GM18502 (cell line): Measurements from ENCODE around the gene PTPN18.

Experiments used
- ATAC-seq: cut with Tn5 transposase; IDR thresholded peaks from one replicate; pipeline ENCODE4 v1.9.1; 2021; ENCODE audit warnings: mild to moderate bottlenecking; ENCODE audit not compliant: unreplicated experiment, poor library complexity

The PTPN18 gene

DNA sequence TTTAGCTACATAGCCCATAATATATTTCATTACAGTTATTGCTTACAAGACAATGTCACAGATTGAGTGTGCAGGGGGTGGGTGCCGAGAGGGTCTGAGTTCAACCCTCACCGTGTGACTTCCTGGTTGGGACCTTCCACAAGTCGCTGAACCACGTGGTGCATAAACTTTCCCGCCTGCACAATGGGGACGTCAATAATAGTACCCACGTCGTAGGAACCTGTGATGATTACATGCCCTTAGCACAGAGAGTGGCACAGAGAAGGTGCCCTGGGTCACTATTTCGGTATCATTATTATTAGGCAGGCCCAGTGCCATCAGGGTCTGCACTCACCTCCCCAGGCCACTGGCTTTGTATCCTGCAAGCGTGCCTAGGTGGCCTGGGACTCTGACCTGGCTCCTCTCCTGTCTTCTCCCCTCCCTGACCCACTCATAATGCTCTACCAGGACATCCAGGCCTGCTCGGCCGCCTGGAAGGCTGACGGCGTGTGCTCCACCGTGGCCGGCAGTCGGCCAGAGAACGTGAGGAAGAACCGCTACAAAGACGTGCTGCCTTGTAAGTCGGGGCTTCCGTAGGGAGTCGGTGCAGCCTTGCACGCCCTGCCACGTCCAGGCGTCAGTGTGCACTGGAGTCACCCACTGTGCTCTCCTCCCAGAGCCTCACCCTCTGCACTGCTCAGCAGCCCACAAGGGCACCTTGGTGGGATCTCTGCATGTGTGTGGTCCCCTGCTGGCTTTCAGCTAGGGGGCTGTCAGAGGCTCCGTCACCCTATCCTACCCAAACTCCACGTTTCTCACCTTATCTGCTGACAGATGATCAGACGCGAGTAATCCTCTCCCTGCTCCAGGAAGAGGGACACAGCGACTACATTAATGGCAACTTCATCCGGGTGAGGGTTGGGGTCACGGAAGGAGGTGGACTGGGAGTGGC lies 2.8 kb downstream of the PTPN18 start:
- no peak for ATAC-seq

DNA sequence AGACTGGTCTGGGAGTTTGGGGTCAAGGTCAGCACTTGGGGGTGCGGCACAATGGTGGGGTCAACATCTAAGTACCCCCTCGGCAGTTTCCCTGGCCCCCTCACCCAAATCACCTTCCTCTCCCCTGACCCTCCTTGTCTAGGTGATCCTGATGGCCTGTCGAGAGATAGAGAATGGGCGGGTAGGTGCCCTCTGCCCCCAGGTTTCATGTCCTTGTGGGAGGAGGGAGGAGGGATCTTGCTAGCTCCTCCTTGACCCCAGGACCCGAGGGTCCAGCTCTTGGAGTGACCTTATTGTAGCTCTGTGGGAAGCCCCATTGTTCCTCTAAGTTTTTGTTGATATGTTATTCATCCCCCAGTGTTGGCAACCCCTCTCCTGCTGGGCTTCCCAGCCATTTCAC lies 3.6 kb downstream of the PTPN18 start:
- no peak for ATAC-seq

DNA sequence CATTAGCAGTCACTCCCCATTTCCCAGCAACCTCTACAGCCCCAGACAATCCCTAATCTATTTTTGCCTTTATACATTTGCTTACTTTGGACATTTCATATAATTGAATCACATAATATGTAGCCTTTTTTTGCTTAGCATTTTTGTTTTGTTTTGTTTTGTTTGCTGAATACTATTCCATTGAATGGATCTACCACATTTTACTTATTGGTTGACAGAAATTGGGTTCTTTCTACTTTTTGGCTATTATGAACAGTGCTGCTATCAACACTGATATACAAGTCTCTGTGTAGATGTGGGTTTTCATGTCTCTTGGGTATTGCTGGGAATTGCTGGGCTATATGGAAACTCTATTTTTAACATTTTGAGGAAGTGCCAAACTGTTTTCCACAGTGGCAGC lies 7.6 kb downstream of the PTPN18 start:
- no peak for ATAC-seq

- no peak for ATAC-seq
Observed at GRCh38 chr2:130365075-130365474, 9.2 kb downstream of the PTPN18 start.

DNA sequence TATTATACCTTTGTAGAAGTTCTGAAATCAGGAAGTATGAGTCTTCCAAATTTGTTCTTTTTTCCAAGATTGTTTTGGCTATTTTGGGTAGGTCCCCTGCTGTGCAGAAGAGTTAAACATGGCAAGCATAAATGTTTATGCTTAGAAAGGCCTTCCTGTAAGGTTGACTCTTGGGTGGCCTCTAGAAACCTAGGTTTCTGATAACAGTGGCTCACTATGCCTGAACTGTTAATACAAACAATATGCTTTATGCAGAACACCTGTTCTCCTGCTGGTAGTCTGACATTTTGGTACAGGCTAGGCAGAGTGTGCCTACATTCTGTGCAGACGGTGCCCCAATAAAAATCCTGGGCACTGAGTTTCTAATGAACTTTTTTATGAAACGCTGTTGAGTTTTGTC lies 10.1 kb downstream of the PTPN18 start:
- ATAC-seq = no peak

GRCh38 chr2:130366720-130367119 lies 10.9 kb downstream of the PTPN18 start:
- no peak for ATAC-seq

DNA sequence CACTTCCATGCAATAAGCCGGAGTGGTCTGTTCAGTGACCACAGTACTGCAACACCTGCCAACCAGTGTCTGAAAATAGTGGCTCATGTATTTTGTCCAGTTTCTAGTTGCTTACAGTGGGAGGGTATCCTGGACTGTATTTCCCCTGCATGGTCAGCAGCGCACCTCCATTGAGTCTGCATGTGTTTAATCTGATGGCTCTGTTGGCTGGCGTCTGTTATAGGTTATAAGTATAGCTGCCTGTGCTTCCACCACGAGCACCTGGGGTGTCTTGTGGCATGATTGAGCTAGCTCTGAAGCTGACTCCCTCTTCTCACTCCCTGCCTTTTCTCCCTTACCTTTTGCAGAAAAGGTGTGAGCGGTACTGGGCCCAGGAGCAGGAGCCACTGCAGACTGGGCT lies 12.9 kb downstream of the PTPN18 start:
- ATAC-seq = no peak

DNA sequence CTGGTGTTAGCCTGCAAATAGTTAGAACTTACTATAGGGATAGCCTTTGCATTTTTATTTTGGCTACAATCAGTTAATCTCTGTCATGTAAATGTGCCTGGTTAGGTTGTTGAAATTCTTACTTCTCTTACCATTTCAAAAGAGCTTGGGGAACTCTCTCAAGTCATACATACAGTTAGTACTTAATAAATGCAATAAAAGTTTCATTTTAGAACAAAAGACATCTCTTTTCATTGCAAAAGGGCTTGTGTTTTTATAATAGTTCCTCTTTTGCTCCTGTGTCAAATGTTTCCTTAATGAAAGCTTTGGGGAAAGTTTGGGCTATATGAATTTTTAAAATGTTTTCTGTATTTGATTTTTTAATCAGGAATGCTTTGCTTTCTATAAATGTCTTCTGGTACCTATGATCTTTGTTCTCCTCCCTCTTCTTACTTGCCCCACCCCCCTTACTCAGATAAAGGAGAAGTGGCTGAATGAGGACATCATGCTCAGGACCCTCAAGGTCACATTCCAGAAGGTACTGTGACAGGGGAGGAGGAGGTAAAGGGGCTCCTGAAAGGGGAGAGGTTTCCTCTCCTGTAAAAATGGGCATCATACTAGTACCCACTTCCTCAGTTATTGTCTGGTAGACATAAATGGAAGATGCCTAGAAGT lies 13.6 kb downstream of the PTPN18 start:
- no peak for ATAC-seq

DNA sequence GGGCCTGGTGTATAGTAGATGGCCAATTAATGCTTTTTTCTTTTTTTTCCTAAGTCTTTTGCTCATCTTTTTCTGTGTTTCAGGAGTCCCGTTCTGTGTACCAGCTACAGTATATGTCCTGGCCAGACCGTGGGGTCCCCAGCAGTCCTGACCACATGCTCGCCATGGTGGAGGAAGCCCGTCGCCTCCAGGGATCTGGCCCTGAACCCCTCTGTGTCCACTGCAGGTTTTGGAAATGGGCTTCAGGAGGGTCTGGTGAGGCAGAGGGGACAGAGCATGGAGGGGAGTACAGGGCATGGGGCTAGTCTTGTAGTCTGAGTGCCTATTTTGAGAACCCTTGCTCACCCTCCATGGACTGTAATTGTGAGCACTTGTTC lies 14.1 kb downstream of the PTPN18 start:
- ATAC-seq = no peak

DNA sequence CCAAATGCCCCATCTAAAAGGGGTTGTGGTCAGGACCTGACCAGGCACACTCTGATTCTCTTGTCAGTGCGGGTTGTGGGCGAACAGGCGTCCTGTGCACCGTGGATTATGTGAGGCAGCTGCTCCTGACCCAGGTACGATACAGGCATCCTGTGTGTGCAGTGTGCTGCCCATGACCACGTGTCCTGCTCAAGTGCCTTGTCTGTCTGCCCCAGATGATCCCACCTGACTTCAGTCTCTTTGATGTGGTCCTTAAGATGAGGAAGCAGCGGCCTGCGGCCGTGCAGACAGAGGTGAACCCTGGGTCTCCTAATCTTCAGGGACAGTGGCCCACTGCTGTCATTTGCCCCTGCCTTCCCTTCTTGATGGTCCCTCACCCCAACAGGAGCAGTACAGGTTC lies 14.6 kb downstream of the PTPN18 start:
- no peak for ATAC-seq

GRCh38 chr2:130371723-130372054 lies 15.8 kb downstream of the PTPN18 start:
- ATAC-seq = peak; percentile 33

DNA sequence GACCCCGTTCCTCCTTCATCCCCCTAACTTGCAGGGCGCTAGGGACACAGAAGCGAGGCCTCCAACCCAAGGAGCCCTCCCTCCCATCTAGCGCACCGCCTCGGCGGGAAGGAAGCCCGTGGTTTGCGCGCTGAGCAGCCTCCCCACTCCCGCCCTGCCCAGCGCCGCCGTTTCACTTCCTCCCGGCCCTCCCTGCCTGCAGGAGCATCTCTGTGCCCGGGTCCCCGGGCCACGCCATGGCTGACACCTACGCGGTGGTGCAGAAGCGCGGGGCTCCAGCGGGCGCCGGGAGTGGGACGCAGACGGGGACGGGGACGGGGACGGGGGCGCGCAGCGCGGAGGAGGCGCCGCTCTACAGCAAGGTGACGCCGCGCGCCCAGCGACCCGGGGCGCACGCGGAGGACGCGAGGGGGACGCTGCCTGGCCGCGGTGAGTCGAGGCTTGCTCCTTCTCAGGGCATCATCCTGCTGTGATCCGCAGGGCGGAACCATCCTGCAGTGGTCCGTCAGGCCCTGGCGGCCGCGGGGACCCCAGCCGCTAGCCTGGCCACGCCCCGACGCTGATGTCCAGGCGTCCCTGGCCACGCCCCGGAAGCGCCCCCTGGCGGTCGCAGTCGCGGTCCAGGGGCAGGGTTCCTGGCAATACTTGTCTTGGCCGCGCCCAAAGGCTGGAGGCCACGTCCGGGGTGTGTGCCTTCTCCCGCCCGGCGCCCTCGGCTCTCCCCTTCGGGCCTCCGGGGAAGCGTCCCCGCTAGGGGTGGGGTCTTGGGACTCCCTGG lies 16.4 kb downstream of the PTPN18 start:
- ATAC-seq = peak; percentile 70

DNA sequence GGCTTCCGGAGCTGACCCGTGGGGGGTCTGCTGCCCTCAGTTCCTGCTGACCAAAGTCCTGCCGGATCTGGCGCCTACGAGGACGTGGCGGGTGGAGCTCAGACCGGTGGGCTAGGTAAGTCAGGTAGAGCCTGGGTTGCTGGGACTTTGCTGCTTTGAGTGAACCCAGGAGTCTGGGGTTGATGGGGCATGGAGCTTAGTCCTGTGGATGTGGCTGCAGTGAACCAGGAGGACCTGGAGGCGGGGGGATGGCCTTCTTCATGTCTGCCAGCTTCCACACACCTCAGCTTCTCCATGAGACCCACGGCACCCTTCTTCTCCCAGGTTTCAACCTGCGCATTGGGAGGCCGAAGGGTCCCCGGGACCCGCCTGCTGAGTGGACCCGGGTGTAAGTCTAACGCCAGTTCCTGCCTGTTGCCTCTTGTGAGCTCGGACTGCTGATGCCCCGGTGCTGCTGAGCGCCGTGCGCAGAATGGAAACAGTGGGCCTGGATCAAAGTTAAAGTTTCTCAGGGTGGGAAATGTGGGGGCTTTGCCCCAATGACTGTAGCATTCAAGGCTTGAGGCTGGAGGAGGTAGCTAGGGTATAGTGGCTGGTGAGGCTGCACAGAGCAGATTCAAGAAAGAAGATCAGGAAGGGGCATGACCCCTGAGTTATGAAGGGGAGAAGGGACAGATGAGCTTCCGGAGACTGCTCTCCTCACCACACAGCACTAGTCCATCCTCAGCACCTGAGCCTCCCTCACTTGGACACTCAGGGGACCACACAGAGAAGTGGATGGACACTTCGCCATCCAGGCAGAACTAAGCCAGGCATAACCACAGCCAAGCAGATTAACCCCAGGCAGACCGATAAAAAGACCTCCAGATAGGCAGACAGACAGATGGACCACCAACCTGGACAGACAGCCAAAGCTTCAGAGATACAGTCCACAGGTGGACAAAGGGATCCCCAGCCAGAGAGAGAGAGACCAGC lies 17.3 kb downstream of the PTPN18 start:
- peak; percentile 5 for ATAC-seq

- ATAC-seq = no peak
Observed at GRCh38 chr2:130373808-130374365, 18.0 kb downstream of the PTPN18 start.

DNA sequence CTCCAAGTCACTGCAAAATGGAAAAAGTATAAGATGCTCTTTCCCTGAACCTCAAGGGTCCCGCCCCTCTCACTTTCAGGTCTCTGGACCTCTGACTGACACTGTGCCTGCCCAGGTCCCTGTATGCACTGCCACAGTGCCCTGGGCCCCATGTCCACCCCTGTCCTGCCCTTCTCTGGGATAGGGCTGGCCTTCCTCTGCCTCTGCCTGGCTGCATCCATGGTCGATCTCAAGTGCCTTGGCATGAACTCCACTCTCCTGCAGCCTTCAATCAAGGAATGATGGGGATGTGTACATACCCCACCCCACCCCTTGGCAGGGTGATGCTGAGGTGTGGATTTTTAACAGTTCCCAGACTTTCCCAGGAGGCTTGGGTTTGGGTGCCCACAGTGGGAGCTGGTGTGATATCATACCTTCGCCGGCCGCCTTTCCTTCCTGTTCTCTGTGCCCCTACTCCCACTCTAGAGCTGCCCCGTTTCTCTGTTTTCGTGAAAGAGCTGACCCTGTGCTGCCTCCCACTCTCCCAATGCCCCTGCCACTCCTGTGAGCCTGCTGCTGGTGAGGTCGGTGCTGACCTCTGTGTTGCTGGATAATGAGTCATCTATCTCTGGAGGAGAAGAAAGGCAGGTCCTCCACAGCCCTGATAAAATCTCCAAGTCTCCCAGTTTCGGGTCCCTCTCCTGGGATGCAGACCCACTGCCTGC lies 18.9 kb downstream of the PTPN18 start:
- ATAC-seq = no peak

DNA sequence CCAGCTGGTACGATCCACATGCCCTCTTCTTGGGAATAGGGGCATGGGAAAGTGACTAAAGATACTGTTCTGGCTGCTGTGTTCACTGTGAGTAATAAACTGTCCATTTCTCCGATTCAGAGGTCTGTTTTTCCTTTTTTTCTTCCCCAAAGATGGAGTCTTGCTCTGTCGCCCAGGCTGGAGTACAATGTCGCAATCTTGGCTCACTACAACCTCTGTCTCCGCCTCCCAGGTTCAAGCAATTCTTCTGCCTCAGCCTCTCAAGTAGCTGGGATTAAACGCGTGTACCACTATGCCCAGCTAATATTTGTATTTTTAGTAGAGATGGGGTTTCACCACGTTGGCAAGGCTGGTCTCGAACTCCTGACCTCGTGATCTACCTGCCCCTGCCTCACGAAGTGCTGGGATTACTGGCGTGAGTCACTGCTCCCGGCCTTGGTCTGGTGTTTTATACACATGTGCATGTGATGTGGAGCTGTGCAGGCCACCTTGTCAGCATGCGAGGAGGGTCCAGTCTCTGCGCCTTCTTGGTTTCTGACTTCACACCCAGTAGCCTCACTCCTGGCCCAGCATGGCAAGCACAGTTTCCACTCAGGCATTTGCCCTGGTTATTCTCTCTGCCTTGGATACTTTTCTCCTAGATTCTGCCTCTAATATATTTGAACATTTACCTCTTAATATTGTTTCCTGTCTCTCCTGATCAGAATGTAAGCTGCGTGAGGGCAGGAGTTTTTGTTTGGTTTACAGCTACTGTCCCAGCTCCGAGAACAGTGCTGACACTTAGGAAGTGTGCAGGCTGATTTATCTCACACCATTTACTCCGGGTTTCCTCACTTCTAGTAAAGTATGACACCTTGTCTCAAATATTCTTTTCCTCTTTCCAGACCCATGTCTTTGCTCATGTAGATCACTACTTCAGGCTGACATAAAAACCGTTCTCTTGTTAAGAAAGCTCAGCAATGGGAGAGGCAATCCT lies 19.7 kb downstream of the PTPN18 start:
- ATAC-seq = no peak

DNA sequence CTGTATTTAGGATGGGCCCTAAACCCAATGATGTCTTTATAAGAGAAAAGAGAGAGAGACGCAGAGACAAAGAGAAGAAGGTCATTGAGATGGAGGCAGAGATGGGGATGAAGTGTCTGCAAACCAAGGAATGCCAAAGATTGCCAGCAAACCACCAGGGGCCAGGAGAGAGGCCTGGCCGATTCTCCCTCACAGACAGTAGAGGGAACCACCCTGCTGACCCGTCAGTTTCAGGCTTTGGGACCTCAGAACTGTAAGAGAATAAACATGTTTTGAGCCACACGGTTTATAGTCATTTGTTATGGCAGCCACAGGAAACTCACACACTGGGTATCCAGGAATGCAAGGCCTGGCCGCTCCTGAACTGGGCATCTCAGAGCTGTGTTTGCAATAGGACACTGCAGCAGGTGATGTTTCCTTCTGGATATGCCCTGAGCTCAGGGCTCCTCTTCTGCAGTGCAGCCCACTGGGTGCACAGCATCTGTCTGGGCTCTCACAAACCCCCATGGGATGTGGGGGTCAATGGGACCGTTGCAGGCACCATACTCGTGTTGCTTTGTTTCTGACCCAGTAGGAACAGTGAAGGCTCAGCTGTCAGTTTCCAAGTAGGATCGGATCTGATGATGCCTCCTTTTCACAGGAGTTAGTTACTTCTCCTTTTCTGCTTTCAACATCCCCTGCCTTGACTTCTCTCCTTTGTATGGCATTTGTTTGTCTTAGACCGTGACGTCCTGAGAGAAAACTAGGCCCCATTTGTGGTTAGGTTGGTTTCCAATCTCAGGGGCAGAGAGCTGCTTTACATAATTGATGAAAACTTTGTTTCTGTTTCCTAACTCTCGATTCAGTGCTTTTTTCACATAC lies 20.8 kb downstream of the PTPN18 start:
- ATAC-seq = peak; percentile 71
